HG02970 (cell line): Measurements from ENCODE around the gene MRTFA.
"Not testable (repeated sequence)": the region's sequence is repeated elsewhere in the genome, so short reads cannot be mapped to it uniquely, and the experiment has no call there.

Source experiments
- ATAC-seq: cut with Tn5 transposase; IDR thresholded peaks from one replicate; pipeline ENCODE4 v1.9.1; 2021; ENCODE audit warnings: mild to moderate bottlenecking, moderate library complexity, moderate number of reproducible peaks; ENCODE audit not compliant: unreplicated experiment, low FRiP score

The MRTFA gene

GRCh38 chr22:40599731-40600130, 36.8 kb downstream of the MRTFA start:
- no peak for ATAC-seq

GRCh38 chr22:40598712-40599111, 37.8 kb downstream of the MRTFA start:
- ATAC-seq, result not testable (repeated sequence)

- ATAC-seq, result no peak
Observed at GRCh38 chr22:40597526-40598430, 38.7 kb downstream of the MRTFA start.

- no peak for ATAC-seq
Observed at GRCh38 chr22:40595497-40596234, 40.9 kb downstream of the MRTFA start.

- no peak for ATAC-seq
Observed at GRCh38 chr22:40594924-40595323, 41.6 kb downstream of the MRTFA start.

GRCh38 chr22:40594346-40594745, 42.2 kb downstream of the MRTFA start:
- ATAC-seq, result no peak

- ATAC-seq, result no peak
Observed at GRCh38 chr22:40593460-40594273, 42.9 kb downstream of the MRTFA start.

- no peak for ATAC-seq
Observed at GRCh38 chr22:40592352-40593113, 44.0 kb downstream of the MRTFA start.

GRCh38 chr22:40588726-40589125, 47.8 kb downstream of the MRTFA start:
- ATAC-seq, result no peak

- no peak for ATAC-seq
Observed at GRCh38 chr22:40586781-40587180, 49.7 kb downstream of the MRTFA start.

GRCh38 chr22:40585310-40585751, 51.2 kb downstream of the MRTFA start:
- ATAC-seq, result no peak

- ATAC-seq, result not testable (repeated sequence)
Observed at GRCh38 chr22:40584766-40585165, 51.8 kb downstream of the MRTFA start.

- no peak for ATAC-seq
Observed at GRCh38 chr22:40583053-40583741, 53.3 kb downstream of the MRTFA start.

- ATAC-seq, result no peak
Observed at GRCh38 chr22:40582063-40582462, 54.5 kb downstream of the MRTFA start.

- ATAC-seq, result no peak
Observed at GRCh38 chr22:40580631-40581030, 55.9 kb downstream of the MRTFA start.

GRCh38 chr22:40578171-40578570, 58.3 kb downstream of the MRTFA start:
- no peak for ATAC-seq

GRCh38 chr22:40572976-40573375, 63.5 kb downstream of the MRTFA start:
- no peak for ATAC-seq

GRCh38 chr22:40571887-40572286, 64.6 kb downstream of the MRTFA start:
- no peak for ATAC-seq

- no peak for ATAC-seq
Observed at GRCh38 chr22:40567626-40568328, 68.7 kb downstream of the MRTFA start.
